Measurements from ENCODE around the gene LCE1C.

Gene LCE1C

GRCh38 chr1:152759453-152760173 is 46.8 kb downstream of the LCE1C start:
- DNase-seq, result no peak

GRCh38 chr1:152758636-152759035 is 47.8 kb downstream of the LCE1C start:
- DNase-seq, result no peak

GRCh38 chr1:152757747-152758146 is 48.7 kb downstream of the LCE1C start, which contains the start of gene KPRP:
Gene KPRP, plus strand, starts transcription at chr1:152758025. Its CDS starts 1,564 bp downstream, at chr1:152759589.
- no peak for DNase-seq

- DNase-seq, result no peak
Measured at GRCh38 chr1:152756872-152757271, 49.6 kb downstream of the LCE1C start.

Measured in CD4-positive, alpha-beta T cell treated with Interleukin-21 for 1 hour (primary cell).